Stimulated activated naive CD8-positive, alpha-beta T cell treated with anti-CD3 and anti-CD28 coated beads, Interleukin-15, amount 100 ng/mL, for 72 hours (primary cell): Measurements from ENCODE around the gene SLC9A3.

Experiments used
- ATAC-seq: fragments of 150-1000 bp; cut with Tn5 transposase; 2 replicates; pipeline ENCODE4 v1.10.0; 2021; ENCODE audit warnings: mild to moderate bottlenecking, moderate library complexity
- DNase-seq, 2 donors: peaks; one replicate each; pipeline ENCODE4 v3.0.0; 2021 to 2022
- H3K27ac Mint-ChIP-seq, 2 donors: one replicate each; pipeline ENCODE4 v1.8.0; 2022; ENCODE audit warnings: mild to moderate bottlenecking in 2 of 2, mixed read lengths in 2 of 2, moderate library complexity in 2 of 2
- H3K27me3 Mint-ChIP-seq: one replicate; pipeline ENCODE4 v1.8.0; 2022; ENCODE audit warnings: mixed read lengths
- H3K4me1 Mint-ChIP-seq: one replicate; pipeline ENCODE4 v1.8.0; 2022; ENCODE audit warnings: mild to moderate bottlenecking, mixed read lengths
- H3K4me3 Mint-ChIP-seq, 2 donors: one replicate each; pipeline ENCODE4 v1.8.0; 2022; ENCODE audit warnings: mild to moderate bottlenecking in 2 of 2, mixed read lengths in 2 of 2, moderate library complexity in 1 of 2
- H3K9me3 Mint-ChIP-seq, 2 donors: one replicate each; pipeline ENCODE4 v1.8.0; 2022; ENCODE audit warnings: mixed read lengths in 2 of 2

Gene SLC9A3

DNA sequence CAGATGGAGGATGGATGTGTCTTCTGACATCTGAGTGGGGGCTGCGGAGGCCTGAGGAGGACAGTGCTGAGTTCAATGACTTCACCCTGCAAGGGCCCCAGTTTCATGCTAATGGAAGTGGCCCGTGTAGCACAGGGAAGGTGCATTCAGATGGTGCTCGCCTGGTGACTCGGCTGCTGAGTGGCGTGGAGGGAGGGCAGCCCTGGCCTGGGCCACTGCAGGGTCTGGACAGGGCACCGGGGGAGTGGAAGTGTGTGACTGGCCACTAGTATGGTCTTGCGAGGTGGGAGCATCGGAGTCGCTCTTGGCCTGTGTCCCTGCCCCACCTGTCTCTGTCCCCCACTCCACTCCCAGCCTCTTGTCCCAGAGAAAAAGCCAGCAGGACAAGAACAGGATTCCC is 1.7 kb upstream of the SLC9A3 start:
- no peak overlapping the region for H3K27ac Mint-ChIP-seq
- no peak for ATAC-seq
- H3K4me3 Mint-ChIP-seq: no peak overlapping the region
- H3K27me3 Mint-ChIP-seq: peaks cover 78% of the 10 kb centered on the region
- DNase-seq: no peak
- no peaks in the 10 kb centered on the region for H3K9me3 Mint-ChIP-seq
- peaks cover 66% of the 10 kb centered on the region for H3K4me1 Mint-ChIP-seq

DNA sequence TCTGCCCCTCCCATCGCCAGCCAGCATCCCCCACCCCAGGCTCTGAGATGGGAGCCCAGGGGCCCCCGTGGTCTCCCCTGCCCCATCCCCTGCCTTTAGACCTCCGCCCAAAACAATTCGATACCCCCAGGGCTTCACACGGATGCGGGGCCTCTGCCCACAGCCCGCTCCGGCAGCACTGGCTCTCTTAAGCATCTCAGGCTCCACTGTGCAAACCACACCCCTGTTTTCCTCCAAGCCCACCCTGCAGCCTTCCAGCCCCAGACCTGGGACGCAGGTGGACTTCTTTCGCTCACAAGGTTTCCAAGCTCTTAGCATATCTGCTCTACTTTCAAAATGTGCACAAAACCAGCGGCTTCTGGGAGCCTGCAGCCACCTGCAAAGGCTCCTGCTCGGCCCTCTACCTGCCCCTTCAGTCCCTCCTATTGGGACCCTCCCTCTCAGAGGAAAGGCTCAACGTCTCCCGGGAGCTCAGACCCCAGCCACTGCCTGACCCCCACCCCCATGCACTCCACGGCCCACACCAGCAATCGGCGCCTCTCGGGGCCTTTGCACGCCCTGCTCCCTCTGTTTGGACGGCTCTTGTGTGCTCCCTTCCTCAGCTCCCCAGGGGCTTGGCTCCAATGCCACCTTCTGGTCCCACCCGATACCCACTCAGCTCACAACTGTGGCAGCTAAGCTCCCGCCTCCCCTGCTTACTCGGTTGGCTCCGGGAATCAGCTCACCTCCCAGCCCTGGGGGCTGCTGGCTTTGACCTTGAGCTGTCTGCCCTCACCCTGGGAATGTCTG is 918 bp upstream of the SLC9A3 start:
- DNase-seq: no peak
- no peak for ATAC-seq
- peaks cover 59% of the 10 kb centered on the region for H3K4me1 Mint-ChIP-seq
- no peak overlapping the region for H3K27ac Mint-ChIP-seq
- H3K9me3 Mint-ChIP-seq: no peaks in the 10 kb centered on the region
- H3K27me3 Mint-ChIP-seq: peaks cover 78% of the 10 kb centered on the region
- peak overlapping the region; percentile 12 to 71 for H3K4me3 Mint-ChIP-seq

- no peak for DNase-seq
- Mint-ChIP-seq H3K9me3 (no peaks in the 10 kb centered on the region), H3K27me3 (peaks cover 65% of the 10 kb centered on the region), H3K4me3 (peak overlapping the region; percentile 6 to 46), H3K27ac (no peak overlapping the region), H3K4me1 (peaks cover 44% of the 10 kb centered on the region)
- no peak for ATAC-seq
Measured at GRCh38 chr5:523441-524222, 617 bp downstream of the SLC9A3 start.

- H3K27me3 Mint-ChIP-seq: peaks cover 65% of the 10 kb centered on the region
Measured at GRCh38 chr5:522899-523440, 1.3 kb downstream of the SLC9A3 start.

DNA sequence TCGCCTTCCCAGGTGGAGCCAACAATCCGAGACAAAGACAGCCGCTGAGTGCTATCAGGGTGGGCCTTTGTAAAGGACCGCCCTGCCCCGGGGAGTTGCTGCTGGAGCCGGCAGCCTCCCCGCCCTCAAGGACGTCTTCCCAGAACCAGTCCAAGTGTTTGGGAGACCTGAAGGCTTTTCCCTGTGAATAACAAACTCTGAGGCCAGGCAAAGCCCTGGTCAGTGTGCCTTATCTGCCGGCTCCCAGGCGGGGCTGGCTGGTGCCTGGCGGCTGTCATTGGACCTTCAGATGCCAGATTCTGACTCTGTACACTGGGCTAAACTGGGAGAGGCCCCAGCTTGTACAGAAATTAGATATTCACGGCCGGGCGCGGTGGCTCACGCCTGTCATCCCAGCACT is 2.1 kb downstream of the SLC9A3 start:
- peaks cover 70% of the 10 kb centered on the region for H3K27me3 Mint-ChIP-seq
- ATAC-seq (no peak), DNase-seq (no peak)
- H3K27ac Mint-ChIP-seq: no peak overlapping the region
- peaks cover 35% of the 10 kb centered on the region for H3K4me1 Mint-ChIP-seq
- peaks cover 7 to 9% of the 10 kb centered on the region in 2 donors for H3K9me3 Mint-ChIP-seq
- no peak overlapping the region for H3K4me3 Mint-ChIP-seq

More at GRCh38 chr5:522899-523440, 1.3 kb downstream of the SLC9A3 start:
- DNase-seq (no peak), ATAC-seq (no peak)
- Mint-ChIP-seq H3K27ac (no peak overlapping the region), H3K9me3 (peaks cover 0 to under 1% of the 10 kb centered on the region in 2 donors), H3K4me1 (peaks cover 43% of the 10 kb centered on the region), H3K4me3 (peak overlapping the region; percentile 6 to 46)

DNA sequence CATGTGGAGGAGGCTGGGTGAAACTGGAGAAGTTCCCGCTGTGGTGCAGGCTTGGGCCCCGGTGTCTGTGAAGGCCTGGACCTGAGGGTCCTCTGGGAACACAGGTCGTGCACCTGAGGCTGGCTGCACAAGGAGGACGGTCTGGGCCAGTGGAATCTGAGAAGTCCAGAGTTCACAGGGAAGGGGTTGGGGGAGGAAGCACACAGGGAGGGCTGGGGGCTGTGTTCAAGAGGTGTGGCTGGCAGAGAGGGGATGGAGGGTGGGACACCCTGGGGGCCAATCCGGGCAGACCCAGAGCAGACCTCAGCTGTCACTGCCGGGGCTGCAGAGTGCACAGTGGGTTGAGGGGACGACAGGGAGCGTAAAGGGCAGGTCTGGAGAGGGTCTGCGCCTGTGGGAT is 2.6 kb downstream of the SLC9A3 start:
- ATAC-seq (no peak), DNase-seq (no peak)
- peaks cover 8 to 10% of the 10 kb centered on the region in 2 donors for H3K9me3 Mint-ChIP-seq
- no peak overlapping the region for H3K27ac Mint-ChIP-seq
- peaks cover 31% of the 10 kb centered on the region for H3K4me1 Mint-ChIP-seq
- H3K4me3 Mint-ChIP-seq: no peak overlapping the region
- peaks cover 70% of the 10 kb centered on the region for H3K27me3 Mint-ChIP-seq

- Mint-ChIP-seq H3K27me3 (peaks cover 70% of the 10 kb centered on the region), H3K4me1 (peaks cover 22% of the 10 kb centered on the region), H3K9me3 (peaks cover 8 to 10% of the 10 kb centered on the region in 2 donors), H3K4me3 (no peak overlapping the region), H3K27ac (no peak overlapping the region)
- DNase-seq: no peak
- ATAC-seq: no peak
Measured at GRCh38 chr5:520850-521226, 3.4 kb downstream of the SLC9A3 start.

- no peak for DNase-seq
- H3K4me3 Mint-ChIP-seq: no peak overlapping the region
- H3K9me3 Mint-ChIP-seq: peaks cover 8 to 10% of the 10 kb centered on the region in 2 donors
- ATAC-seq: no peak
- H3K4me1 Mint-ChIP-seq: peaks cover 17% of the 10 kb centered on the region
- H3K27me3 Mint-ChIP-seq: peaks cover 70% of the 10 kb centered on the region
- no peak overlapping the region for H3K27ac Mint-ChIP-seq
Measured at GRCh38 chr5:520196-520849, 3.9 kb downstream of the SLC9A3 start.

DNA sequence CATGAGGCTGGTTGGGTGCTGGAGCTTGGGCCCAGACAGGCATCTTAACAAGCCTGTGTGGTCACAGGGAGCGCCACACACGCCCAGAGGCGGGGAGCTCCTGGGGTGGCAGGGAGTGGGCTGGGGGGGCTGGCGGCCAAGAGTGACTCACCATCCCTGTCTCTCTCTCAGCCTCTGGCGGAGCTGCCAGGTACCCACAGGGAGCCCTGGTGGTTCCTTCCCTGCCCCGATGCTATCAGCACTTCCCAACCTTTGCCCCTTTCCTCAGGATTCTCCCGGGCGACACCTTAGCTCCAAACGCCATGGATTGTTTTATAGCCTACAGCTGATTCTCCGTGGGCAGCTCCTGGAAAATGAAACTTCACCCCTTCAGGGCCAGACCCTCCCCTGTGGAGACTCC is 5.5 kb downstream of the SLC9A3 start:
- no peak overlapping the region for H3K27ac Mint-ChIP-seq
- H3K9me3 Mint-ChIP-seq: peaks cover 8 to 10% of the 10 kb centered on the region in 2 donors
- DNase-seq (no peak), ATAC-seq (no peak)
- H3K4me3 Mint-ChIP-seq: no peak overlapping the region
- H3K4me1 Mint-ChIP-seq: peaks cover 10% of the 10 kb centered on the region
- H3K27me3 Mint-ChIP-seq: peaks cover 70% of the 10 kb centered on the region

DNA sequence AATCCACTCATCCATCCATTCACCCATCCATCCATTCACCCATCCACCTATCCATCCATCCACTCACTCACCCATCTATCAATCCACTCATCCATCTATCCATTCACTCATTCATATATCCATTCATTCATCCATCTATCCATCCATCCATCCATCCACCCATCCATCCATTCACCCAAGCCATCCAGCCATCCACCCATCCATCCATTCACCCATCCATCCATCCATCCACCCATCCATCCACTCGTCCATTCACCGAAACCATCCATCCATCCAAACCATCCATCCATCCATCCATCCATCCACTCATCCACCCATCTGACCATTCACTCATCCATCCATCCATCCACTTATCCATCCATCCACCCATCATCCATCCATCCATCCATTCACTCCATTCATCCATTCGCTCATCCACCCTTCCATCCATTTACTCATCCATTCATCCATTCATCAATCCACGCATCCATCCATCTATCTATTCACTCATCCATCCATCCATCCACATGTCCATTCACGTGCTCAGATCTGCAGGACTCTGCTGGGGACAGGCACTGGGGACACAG is 6.6 kb downstream of the SLC9A3 start:
- H3K9me3 Mint-ChIP-seq: peaks cover 8 to 10% of the 10 kb centered on the region in 2 donors
- H3K27ac Mint-ChIP-seq: no peak overlapping the region
- H3K4me3 Mint-ChIP-seq: no peak overlapping the region
- no peak for ATAC-seq
- H3K27me3 Mint-ChIP-seq: peaks cover 59% of the 10 kb centered on the region
- DNase-seq: no peak
- no peaks in the 10 kb centered on the region for H3K4me1 Mint-ChIP-seq

DNA sequence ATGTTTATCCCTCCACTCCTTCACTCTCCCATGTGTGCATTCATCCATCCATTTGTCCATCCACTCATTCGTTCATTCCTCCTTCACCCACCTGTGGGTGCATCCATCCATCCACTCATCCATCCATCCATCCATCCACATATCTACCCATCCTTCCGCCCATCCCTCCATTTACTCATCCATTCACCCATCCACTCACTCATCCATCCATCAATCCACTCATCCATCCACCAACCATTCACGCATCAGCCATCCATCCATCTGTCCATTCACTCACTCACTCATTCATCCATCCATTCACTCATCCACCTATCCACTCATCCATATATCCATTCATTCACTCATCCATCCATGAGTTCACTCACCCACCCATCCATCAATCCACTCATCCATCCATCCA is 7.3 kb downstream of the SLC9A3 start:
- DNase-seq (no peak), ATAC-seq (no peak)
- peaks cover 55% of the 10 kb centered on the region for H3K27me3 Mint-ChIP-seq
- peaks cover 8 to 10% of the 10 kb centered on the region in 2 donors for H3K9me3 Mint-ChIP-seq
- no peaks in the 10 kb centered on the region for H3K4me1 Mint-ChIP-seq
- no peak overlapping the region for H3K27ac Mint-ChIP-seq
- H3K4me3 Mint-ChIP-seq: no peak overlapping the region

DNA sequence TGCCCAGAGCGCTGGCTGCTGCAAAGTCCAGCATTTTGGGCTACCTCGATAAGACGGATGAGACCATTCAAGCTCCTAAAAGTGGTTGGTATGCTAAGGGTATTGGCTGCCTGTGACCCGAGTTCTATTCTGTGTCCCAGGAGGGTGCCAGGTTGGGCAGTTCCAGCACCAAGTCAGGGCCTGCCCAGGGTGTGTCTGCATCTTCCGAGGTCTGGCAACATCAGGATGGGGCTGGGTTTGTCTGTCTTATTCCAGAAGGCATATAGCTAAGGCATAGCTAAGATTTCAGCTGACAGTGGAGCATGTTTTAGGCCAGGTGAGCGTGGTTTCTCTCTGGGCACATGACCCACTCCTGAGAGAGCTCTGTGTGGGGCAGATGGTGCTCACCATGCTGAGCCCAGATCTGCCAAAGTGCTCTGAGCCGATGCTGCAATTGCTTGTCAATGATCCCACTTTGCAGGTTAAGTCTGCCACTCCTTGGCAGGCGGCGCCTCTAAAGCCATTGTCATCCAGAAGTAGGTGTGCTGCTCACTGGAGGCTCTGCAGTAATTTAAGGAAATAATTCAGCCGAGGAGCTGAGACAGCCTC is 7.8 kb downstream of the SLC9A3 start:
- no peak overlapping the region for H3K4me3 Mint-ChIP-seq
- no peak overlapping the region for H3K27ac Mint-ChIP-seq
- ATAC-seq (no peak), DNase-seq (no peak)
- peaks cover 55% of the 10 kb centered on the region for H3K27me3 Mint-ChIP-seq
- peaks cover 8 to 10% of the 10 kb centered on the region in 2 donors for H3K9me3 Mint-ChIP-seq
- H3K4me1 Mint-ChIP-seq: no peaks in the 10 kb centered on the region

DNA sequence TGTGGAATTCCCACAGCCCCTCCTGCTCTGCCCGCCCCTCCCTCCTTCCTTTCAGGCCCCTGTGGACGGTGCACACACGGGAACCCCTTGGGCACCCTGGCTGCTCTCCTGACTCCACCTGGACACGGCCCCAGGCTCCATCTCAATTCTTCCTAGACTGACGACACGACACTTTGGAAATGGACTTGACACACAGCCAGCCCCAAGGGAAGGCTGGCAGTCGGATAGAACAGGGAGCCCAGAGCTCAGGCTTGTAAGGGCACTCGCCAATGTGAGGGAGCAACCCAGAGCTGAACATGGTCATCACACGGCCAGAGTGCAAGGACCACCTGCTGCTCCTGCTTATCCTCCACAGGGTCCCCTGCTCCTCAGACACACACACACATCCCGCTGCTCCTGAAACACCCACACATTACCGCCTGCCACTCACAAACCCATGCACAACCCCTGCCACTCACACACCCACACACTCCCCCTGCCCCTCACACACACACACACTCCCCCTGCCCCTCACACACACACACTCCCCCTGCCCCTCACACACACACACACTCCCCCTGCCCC is 8.9 kb downstream of the SLC9A3 start:
- H3K4me3 Mint-ChIP-seq: no peak overlapping the region
- DNase-seq (no peak), ATAC-seq (no peak)
- H3K4me1 Mint-ChIP-seq: no peaks in the 10 kb centered on the region
- peak overlapping the region in 1 of 2 donors; percentile 43 for H3K27ac Mint-ChIP-seq
- H3K27me3 Mint-ChIP-seq: peaks cover 45% of the 10 kb centered on the region
- H3K9me3 Mint-ChIP-seq: peaks cover 8 to 10% of the 10 kb centered on the region in 2 donors

DNA sequence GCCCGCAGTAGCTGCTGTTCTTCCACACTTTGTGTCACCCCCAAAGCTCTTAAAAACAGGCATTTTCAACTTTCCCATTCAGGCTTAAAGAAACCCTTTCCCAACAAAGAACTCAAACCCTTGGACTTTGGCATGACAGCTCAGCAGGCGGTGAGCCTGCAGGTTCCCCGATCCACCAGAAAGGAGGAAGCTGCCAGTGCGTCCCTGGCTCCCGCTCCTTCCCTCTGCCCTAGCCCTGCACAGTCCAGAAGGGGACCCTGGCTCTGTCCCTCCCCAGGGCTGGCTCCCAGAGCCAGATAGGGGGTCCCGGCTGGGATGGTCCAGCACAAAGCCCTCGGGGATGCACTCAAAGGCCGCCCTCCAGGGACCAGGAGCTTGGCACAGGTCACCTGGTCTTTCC is 9.6 kb downstream of the SLC9A3 start:
- no peaks in the 10 kb centered on the region for H3K4me1 Mint-ChIP-seq
- no peak for DNase-seq
- no peak for ATAC-seq
- H3K27me3 Mint-ChIP-seq: peaks cover 48% of the 10 kb centered on the region
- H3K9me3 Mint-ChIP-seq: peaks cover 8 to 10% of the 10 kb centered on the region in 2 donors
- no peak overlapping the region for H3K4me3 Mint-ChIP-seq
- H3K27ac Mint-ChIP-seq: no peak overlapping the region

DNA sequence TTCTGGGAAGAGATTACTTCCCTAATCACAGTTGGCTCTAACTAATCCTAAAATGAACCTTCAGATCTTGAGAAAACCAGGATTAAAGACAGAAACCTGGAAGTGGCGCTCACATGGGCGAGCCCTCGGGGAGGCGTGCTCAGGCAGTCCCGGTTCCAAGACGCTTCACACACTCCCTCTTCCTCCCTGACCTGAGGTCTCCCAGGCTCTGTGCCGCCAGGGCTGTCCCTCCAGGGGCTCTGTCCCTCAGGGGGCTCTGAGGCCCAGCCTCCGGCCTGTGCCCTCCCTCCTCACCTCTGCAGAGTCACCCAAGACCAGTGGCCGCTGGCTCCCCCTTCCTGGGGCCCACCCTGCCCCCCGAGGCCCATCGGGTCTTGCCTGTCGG is 10.2 kb downstream of the SLC9A3 start:
- Mint-ChIP-seq H3K4me1 (no peaks in the 10 kb centered on the region), H3K27ac (no peak overlapping the region), H3K27me3 (peaks cover 51% of the 10 kb centered on the region), H3K4me3 (no peak overlapping the region), H3K9me3 (peaks cover 8 to 10% of the 10 kb centered on the region in 2 donors)
- no peak for DNase-seq
- no peak for ATAC-seq
